Measurements from ENCODE around the gene RNF44. TPM values are rescaled to one million over a fixed set of nuclear protein-coding genes. Genes with fewer than 3 reads are reported as not detected.
A peak's percentile ranks its signal among the peaks of the same experiment; 100 is the strongest.
"Not testable (repeated sequence)": the region's sequence is repeated elsewhere in the genome, so short reads cannot be mapped to it uniquely, and the experiment has no call there.

RNF44 gene
- polyA plus RNA-seq, 10 donors: 22.0 to 48.4 (median 27.0) TPM

GRCh38 chr5:176553260-176554085 is 16.3 kb upstream of the RNF44 start:
- no peak for DNase-seq

GRCh38 chr5:176552332-176552869 is 15.2 kb upstream of the RNF44 start:
- DNase-seq: no peak

- not testable (repeated sequence) for DNase-seq
Measured at GRCh38 chr5:176550937-176551336, 13.7 kb upstream of the RNF44 start.

- no peak for DNase-seq
Measured at GRCh38 chr5:176550275-176550831, 13.2 kb upstream of the RNF44 start.

GRCh38 chr5:176549871-176550270 is 12.7 kb upstream of the RNF44 start:
- DNase-seq: no peak

- DNase-seq: no peak
Measured at GRCh38 chr5:176548967-176549444, 11.8 kb upstream of the RNF44 start, which contains the start of gene CDHR2. Gene CDHR2 (plus strand): TSS chr5:176549342. CDS start chr5:176565353, 16,011 bp downstream.

- no peak for DNase-seq
Measured at GRCh38 chr5:176547802-176548201, 10.6 kb upstream of the RNF44 start.

- no peak for DNase-seq
Measured at GRCh38 chr5:176545737-176546509, 8.7 kb upstream of the RNF44 start.

GRCh38 chr5:176545388-176545736 is 8.2 kb upstream of the RNF44 start:
- DNase-seq: no peak

- DNase-seq: peak in 2 of 3 donors; percentile 71 to 84
Measured at GRCh38 chr5:176543428-176544182, 6.4 kb upstream of the RNF44 start.

- DNase-seq: peak in 1 of 3 donors; percentile 61
Measured at GRCh38 chr5:176542596-176543427, 5.6 kb upstream of the RNF44 start.

- DNase-seq: no peak
Measured at GRCh38 chr5:176542135-176542595, 5.0 kb upstream of the RNF44 start.

- peak in 1 of 3 donors; percentile 39 for DNase-seq
Measured at GRCh38 chr5:176541338-176542134, 4.3 kb upstream of the RNF44 start.

GRCh38 chr5:176540956-176541337 is 3.7 kb upstream of the RNF44 start:
- no peak for DNase-seq

- DNase-seq: no peak
Measured at GRCh38 chr5:176540476-176540899, 3.3 kb upstream of the RNF44 start.

GRCh38 chr5:176538989-176539384 is 1.8 kb upstream of the RNF44 start:
- no peak for DNase-seq

GRCh38 chr5:176538230-176538988 is 1.2 kb upstream of the RNF44 start:
- DNase-seq: peak in 1 of 3 donors; percentile 34

- peak; percentile 99 to 100 (median 100) for DNase-seq
Measured at GRCh38 chr5:176537554-176538229, 490 bp upstream of the RNF44 start.
